Fibroblast of skin of right biceps (primary cell): Measurements from ENCODE around the gene FRMD5.
A peak's percentile ranks its signal among the peaks of the same experiment; 100 is the strongest.

Experiments used
- DNase-seq: peaks from one replicate; pipeline ENCODE4 v3.0.0-alpha.2; 2013

The FRMD5 gene

GRCh38 chr15:44029003-44029402, 166.1 kb downstream of the FRMD5 start:
- DNase-seq: peak; percentile 22

- peak; percentile 33 for DNase-seq
Measured at GRCh38 chr15:44028349-44028748, 166.7 kb downstream of the FRMD5 start.

GRCh38 chr15:44024155-44024554, 170.9 kb downstream of the FRMD5 start:
- DNase-seq: no peak

GRCh38 chr15:44023176-44023575, 171.9 kb downstream of the FRMD5 start:
- DNase-seq: no peak

GRCh38 chr15:44018151-44018550, 176.9 kb downstream of the FRMD5 start:
- DNase-seq: no peak

- DNase-seq: no peak
Measured at GRCh38 chr15:44015545-44016305, 179.3 kb downstream of the FRMD5 start.

GRCh38 chr15:44011238-44011854, 183.7 kb downstream of the FRMD5 start:
- no peak for DNase-seq

- DNase-seq: peak; percentile 63
Measured at GRCh38 chr15:44010089-44010488, 185.0 kb downstream of the FRMD5 start.

- DNase-seq: peak; percentile 67
Measured at GRCh38 chr15:44009038-44009437, 186.0 kb downstream of the FRMD5 start.

GRCh38 chr15:44000248-44000647, 194.8 kb downstream of the FRMD5 start:
- peak; percentile 82 for DNase-seq

GRCh38 chr15:43998607-43999006, 196.5 kb downstream of the FRMD5 start:
- DNase-seq: peak; percentile 46

GRCh38 chr15:43991206-43991605, 203.9 kb downstream of the FRMD5 start:
- no peak for DNase-seq

GRCh38 chr15:43989938-43990337, 205.1 kb downstream of the FRMD5 start:
- DNase-seq: no peak

GRCh38 chr15:43988900-43989299, 206.2 kb downstream of the FRMD5 start:
- no peak for DNase-seq

GRCh38 chr15:43987924-43988323, 207.1 kb downstream of the FRMD5 start:
- no peak for DNase-seq

GRCh38 chr15:43985976-43986680, 208.9 kb downstream of the FRMD5 start:
- no peak for DNase-seq

- DNase-seq: no peak
Measured at GRCh38 chr15:43981576-43981975, 213.5 kb downstream of the FRMD5 start.

- DNase-seq: no peak
Measured at GRCh38 chr15:43977072-43977884, 217.8 kb downstream of the FRMD5 start.

GRCh38 chr15:43975770-43976169, 219.3 kb downstream of the FRMD5 start:
- DNase-seq: no peak

- DNase-seq: no peak
Measured at GRCh38 chr15:43975326-43975725, 219.7 kb downstream of the FRMD5 start.

GRCh38 chr15:43974852-43975251, 220.2 kb downstream of the FRMD5 start:
- DNase-seq: no peak

GRCh38 chr15:43969802-43970375, 225.2 kb downstream of the FRMD5 start:
- DNase-seq: no peak

GRCh38 chr15:43968551-43968950, 226.5 kb downstream of the FRMD5 start:
- no peak for DNase-seq
